Left ventricle myocardium inferior (tissue), 1 donor: ENCODE results near the gene EXOSC7. TPM values are rescaled to one million over a fixed set of nuclear protein-coding genes. Genes with fewer than 3 reads are reported as not detected.

Experiments used
- DNase-seq: peaks from one replicate; pipeline ENCODE4 v3.0.0-alpha.2; 2020
- H3K27ac ChIP-seq: fragments of 200-600 bp; replicated peaks from 2 replicates; pipeline ENCODE4 v1.8.0; 2021
- H3K27me3 ChIP-seq: fragments of 200-600 bp; 2 replicates; pipeline ENCODE4 v1.8.0; 2021; ENCODE audit warnings: low read depth
- H3K36me3 ChIP-seq: fragments of 200-600 bp; 2 replicates; pipeline ENCODE4 v1.8.0; 2021
- H3K4me1 ChIP-seq: fragments of 200-600 bp; 2 replicates; pipeline ENCODE4 v1.8.0; 2021
- H3K4me3 ChIP-seq: fragments of 200-600 bp; 2 replicates; pipeline ENCODE4 v1.8.0; 2021; ENCODE audit warnings: mild to moderate bottlenecking, moderate library complexity
- H3K9me3 ChIP-seq: fragments of 200-600 bp; replicated peaks from 2 replicates; pipeline ENCODE4 v1.8.0; 2021
- CTCF ChIP-seq: fragments of 200-600 bp; IDR thresholded peaks from 2 replicates; pipeline ENCODE4 v1.8.0; 2021; ENCODE audit warnings: antibody characterized with exemption, mild to moderate bottlenecking, borderline replicate concordance
- intact Hi-C: fragments of 100-400 bp; cut with micrococcal nuclease; formaldehyde crosslinking; loops from one replicate; pipeline ENCODE4 v1.11.0; 2022
- total RNA-seq: library from RNA; stranded (reverse); fragmentation: NEBNext Ultra II Directional; extraction: Animal tissue kit (Norgen Biotek cat#: 25700); gene quantifications from one replicate; pipeline ENCODE4 v1.2.1, GENCODE V29; 2021
- donor health status: DM: no; HTN: yes; CAD: no; lungs with severe emphysema.

EXOSC7 gene
- total RNA-seq, 1 donor from 2014 or later: 27.2 TPM

GRCh38 chr3:45060165-45060892, 84.3 kb downstream of the EXOSC7 start:
- Histone ChIP-seq H3K27ac (no peak overlapping the region), H3K27me3 (no peaks in the 10 kb centered on the region), H3K36me3 (no peaks in the 10 kb centered on the region), H3K4me3 (no peak overlapping the region), H3K9me3 (no peaks in the 10 kb centered on the region), H3K4me1 (peaks cover 32% of the 10 kb centered on the region)
- no peak for TF ChIP-seq CTCF
- intact Hi-C loops: no loop called here
- no peak for DNase-seq

Other genes starting within 250 kb of the EXOSC7 start
- 5.3 TPM for gene ZNF501, start 246.6 kb upstream of the EXOSC7 start, total RNA-seq
- 32.4 TPM for gene KIAA1143, start 214.6 kb upstream of the EXOSC7 start, total RNA-seq
- gene KIF15, start 214.4 kb upstream of the EXOSC7 start, total RNA-seq: 0.85 TPM
- gene TMEM42, start 114.3 kb upstream of the EXOSC7 start, total RNA-seq: 10.8 TPM
- gene TGM4, start 101.6 kb upstream of the EXOSC7 start, total RNA-seq: not detected
- 40.2 TPM for gene ZDHHC3, start 70 bp upstream of the EXOSC7 start, total RNA-seq
- gene CLEC3B, start 50.1 kb downstream of the EXOSC7 start, total RNA-seq: 80.8 TPM
- 0.25 TPM for gene CDCP1, start 170.1 kb downstream of the EXOSC7 start, total RNA-seq